ENCODE measurements around the gene KMT2E.
"Not testable (repeated sequence)": the region's sequence is repeated elsewhere in the genome, so short reads cannot be mapped to it uniquely, and the experiment has no call there.

GRCh38 chr7:105005486-105005885, 8.5 kb upstream of the KMT2E start:
- TF ChIP-seq CTCF, POLR2A (IDR thresholded peaks at IDR 0.05): not testable (repeated sequence)
